H9 (cell line): ENCODE data around the gene PLA2G5. TPM values are rescaled to one million over a fixed set of nuclear protein-coding genes. Genes with fewer than 3 reads are reported as not detected.
A peak's percentile ranks its signal among the peaks of the same experiment; 100 is the strongest.

Experiments
- DNase-seq: peaks from one replicate; pipeline ENCODE4 v3.0.0-alpha.2; 2017
- H2AFZ ChIP-seq: one replicate; pipeline ENCODE4 v1.6.1; 2013; ENCODE audit warnings: mild to moderate bottlenecking, low read length, control low read depth, moderate library complexity
- H2AK5ac ChIP-seq: 2 replicates; pipeline ENCODE4 v1.6.1; 2013; ENCODE audit warnings: low read length, control low read depth, mixed read lengths; ENCODE audit not compliant: insufficient read length
- H2BK120ac ChIP-seq: one replicate; pipeline ENCODE4 v1.6.1; 2013; ENCODE audit warnings: low read depth, mild to moderate bottlenecking, low read length, control low read depth, inconsistent platforms; ENCODE audit not compliant: poor library complexity, severe bottlenecking
- H2BK12ac ChIP-seq: 2 replicates; pipeline ENCODE4 v1.6.1; 2013; ENCODE audit warnings: low read length, control low read depth, mixed read lengths, low read depth; ENCODE audit not compliant: insufficient read length
- H2BK15ac ChIP-seq: 2 replicates; pipeline ENCODE4 v1.6.1; 2013; ENCODE audit warnings: low read depth, low read length, control low read depth
- H2BK20ac ChIP-seq: one replicate; pipeline ENCODE4 v1.6.1; 2013; ENCODE audit warnings: low read depth, mild to moderate bottlenecking, low read length, control low read depth, inconsistent platforms; ENCODE audit not compliant: poor library complexity, severe bottlenecking
- H2BK5ac ChIP-seq: 2 replicates; pipeline ENCODE4 v1.6.1; 2013; ENCODE audit warnings: low read length, control low read depth, mixed read lengths; ENCODE audit not compliant: insufficient read length
- H3K14ac ChIP-seq: 2 replicates; pipeline ENCODE4 v1.6.1; 2013; ENCODE audit warnings: low read length, control low read depth; ENCODE audit not compliant: insufficient read depth
- H3K18ac ChIP-seq: 2 replicates; pipeline ENCODE4 v1.6.1; 2013; ENCODE audit warnings: low read depth, mild to moderate bottlenecking, mixed read lengths, low read length, control low read depth; ENCODE audit not compliant: insufficient read length
- H3K23ac ChIP-seq: 2 replicates; pipeline ENCODE4 v1.6.1; 2013; ENCODE audit warnings: low read length, control low read depth, mixed read lengths, low read depth; ENCODE audit not compliant: insufficient read length
- H3K23me2 ChIP-seq: 2 replicates; pipeline ENCODE4 v1.6.1; 2013; ENCODE audit warnings: low read depth, mild to moderate bottlenecking, mixed read lengths, low read length, control low read depth; ENCODE audit not compliant: insufficient read length, poor library complexity, severe bottlenecking
- H3K27ac ChIP-seq: 2 replicates; pipeline ENCODE4 v1.5.1; 2013; ENCODE audit warnings: low read length, control low read depth, mixed read lengths, low read depth; ENCODE audit not compliant: insufficient read length
- H3K27me3 ChIP-seq: 2 replicates; pipeline ENCODE4 v1.6.1; 2013; ENCODE audit warnings: low read length, control low read depth, inconsistent platforms; ENCODE audit not compliant: insufficient read depth
- H3K4ac ChIP-seq: 2 replicates; pipeline ENCODE4 v1.6.1; 2013; ENCODE audit warnings: low read depth, mild to moderate bottlenecking, control low read depth, inconsistent platforms, low read length, moderate library complexity
- H3K4me1 ChIP-seq: 2 replicates; pipeline ENCODE4 v1.6.1; 2013; ENCODE audit warnings: low read length, control low read depth, inconsistent platforms; ENCODE audit not compliant: insufficient read depth
- H3K4me2 ChIP-seq: 2 replicates; pipeline ENCODE4 v1.6.1; 2013; ENCODE audit warnings: low read length, control low read depth, mixed read lengths; ENCODE audit not compliant: insufficient read length, insufficient read depth
- H3K56ac ChIP-seq: 2 replicates; pipeline ENCODE4 v1.6.1; 2013; ENCODE audit warnings: low read depth, mild to moderate bottlenecking, mixed read lengths, low read length, control low read depth; ENCODE audit not compliant: insufficient read length
- H3K79me1 ChIP-seq: 2 replicates; pipeline ENCODE4 v1.6.1; 2013; ENCODE audit warnings: low read depth, mild to moderate bottlenecking, moderate library complexity, low read length, control low read depth, inconsistent platforms; ENCODE audit not compliant: insufficient read depth, poor library complexity, severe bottlenecking
- H3K79me2 ChIP-seq: 2 replicates; pipeline ENCODE4 v1.6.1; 2013; ENCODE audit warnings: low read length, control low read depth, inconsistent platforms; ENCODE audit not compliant: insufficient read depth
- H3K9ac ChIP-seq: 2 replicates; pipeline ENCODE4 v1.6.1; 2013; ENCODE audit warnings: low read length, control low read depth, mixed read lengths; ENCODE audit not compliant: insufficient read length; ENCODE audit errors: extremely low read depth
- H3K9me3 ChIP-seq: one replicate; pipeline ENCODE4 v1.6.1; 2013; ENCODE audit warnings: low read depth, low read length, inconsistent platforms; ENCODE audit not compliant: control insufficient read depth
- H3T11ph ChIP-seq: one replicate; pipeline ENCODE4 v1.6.1; 2013; ENCODE audit warnings: mild to moderate bottlenecking, low read length, control low read depth, inconsistent platforms
- H4K20me1 ChIP-seq: one replicate; pipeline ENCODE4 v1.6.1; 2013; ENCODE audit not compliant: control insufficient read depth, insufficient read length, insufficient read depth
- H4K5ac ChIP-seq: 2 replicates; pipeline ENCODE4 v1.6.1; 2013; ENCODE audit warnings: low read depth, mild to moderate bottlenecking, mixed read lengths, low read length, control low read depth; ENCODE audit not compliant: insufficient read length
- H4K8ac ChIP-seq: replicated peaks from 2 replicates; pipeline ENCODE4 v1.6.1; 2013; ENCODE audit warnings: low read length, control low read depth, mixed read lengths, low read depth; ENCODE audit not compliant: insufficient read length
- H4K91ac ChIP-seq: 2 replicates; pipeline ENCODE4 v1.6.1; 2013; ENCODE audit warnings: low read depth, mild to moderate bottlenecking, moderate library complexity, mixed read lengths, low read length, control low read depth; ENCODE audit not compliant: insufficient read length
- H3K27ac Mint-ChIP-seq, 3 experiments: 2 replicates in 2 of 3; 3 replicates in 1 of 3; pipeline ENCODE4 v1.8.0; 2020 to 2021; ENCODE audit warnings: mixed read lengths in 3 of 3, mild to moderate bottlenecking in 1 of 3, moderate library complexity in 1 of 3
- H3K27me3 Mint-ChIP-seq: 2 replicates; pipeline ENCODE4 v1.8.0; 2021; ENCODE audit warnings: low read depth, mild to moderate bottlenecking, moderate library complexity, mixed read lengths
- H3K36me3 Mint-ChIP-seq, 3 experiments: 2 replicates in 2 of 3; 3 replicates in 1 of 3; pipeline ENCODE4 v1.8.0; 2020 to 2021; ENCODE audit warnings: low read depth in 3 of 3, mixed read lengths in 3 of 3; ENCODE audit not compliant: insufficient read depth in 1 of 3
- H3K4me1 Mint-ChIP-seq, 2 experiments: 2 replicates each; pipeline ENCODE4 v1.8.0; 2020; ENCODE audit warnings: mixed read lengths in 2 of 2
- H3K4me3 Mint-ChIP-seq, 2 experiments: 2 replicates in 1 of 2; 3 replicates in 1 of 2; pipeline ENCODE4 v1.8.0; 2020 to 2021; ENCODE audit warnings: mild to moderate bottlenecking in 2 of 2, mixed read lengths in 2 of 2, moderate library complexity in 1 of 2
- H3K9me3 Mint-ChIP-seq, 2 experiments: 2 replicates in 1 of 2; 3 replicates in 1 of 2; pipeline ENCODE4 v1.8.0; 2020; ENCODE audit warnings: mild to moderate bottlenecking in 2 of 2, mixed read lengths in 2 of 2, moderate library complexity in 1 of 2
- WGBS: extraction: QIAGEN DNeasy Blood & Tissue Kit; methylation state at CpG from one replicate; pipeline ENCODE4 v1.1.7; 2013; ENCODE audit warnings: missing lambda C conversion rate, low lambda C conversion rate, mixed read lengths; ENCODE audit not compliant: insufficient read length; ENCODE audit errors: extremely low coverage; 5-methylcytosine and 5-hydroxymethylcytosine counted together
- total RNA-seq: library from RNA; stranded (reverse); gene quantifications from 2 replicates; pipeline ENCODE4 v1.2.1, GENCODE V29; 2021
- TF ChIP-seq, protein P1 (sequence below): fragments of 200-600 bp; sonication (generic); conservative IDR thresholded peaks from 3 replicates; pipeline ENCODE4 v1.8.0; 2021; ENCODE audit warnings: antibody characterized with exemption, mild to moderate bottlenecking

The PLA2G5 gene
- total RNA-seq, 1 experiment from 2014 or later: not detected

DNA sequence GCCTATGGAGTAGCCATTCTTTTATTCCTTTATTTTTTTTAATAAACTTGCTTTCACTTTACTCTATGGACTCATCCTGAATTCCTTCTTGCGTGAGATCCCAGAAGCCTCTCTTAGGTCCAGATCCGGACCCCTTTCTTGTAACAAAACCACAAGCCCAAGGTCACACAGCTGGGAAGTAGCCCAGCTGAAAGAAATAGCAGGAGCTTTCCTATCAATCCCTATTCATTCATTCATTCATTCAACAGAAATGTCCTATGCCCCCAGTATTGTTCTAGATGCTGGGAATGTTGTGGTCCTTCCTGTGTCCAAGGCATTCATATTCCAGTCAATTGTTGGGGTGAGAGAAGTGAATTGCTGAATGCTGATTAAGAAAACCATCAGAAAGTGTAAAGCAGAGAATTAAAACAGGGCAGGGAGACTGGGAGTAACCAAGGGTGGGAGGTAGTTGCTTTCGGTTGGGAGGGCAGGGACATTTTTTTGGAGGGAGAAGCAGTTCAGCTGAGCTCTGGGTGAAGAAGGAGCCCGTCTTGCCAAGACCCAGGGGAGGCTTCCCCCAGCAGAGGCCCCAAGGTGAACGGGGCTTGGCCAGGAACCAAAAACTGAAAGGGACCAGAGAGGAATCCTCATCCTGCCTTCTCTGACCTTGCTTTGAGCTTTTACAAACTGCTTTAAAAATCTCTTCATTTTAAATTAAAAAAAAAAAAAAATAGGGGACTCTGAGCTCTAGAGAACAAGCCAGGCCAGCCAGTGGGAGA lies 38.6 kb downstream of the PLA2G5 start:
- no peak overlapping the region for H3K27ac ChIP-seq
- no peak overlapping the region for H4K91ac ChIP-seq
- WGBS: no CpG with 5 or more reads among the region's 5 CpGs
- H4K20me1 ChIP-seq: no peaks in the 10 kb centered on the region
- no peak overlapping the region for H3K9ac ChIP-seq
- no peak overlapping the region for H2BK12ac ChIP-seq
- H3K23me2 ChIP-seq: peaks cover 4% of the 10 kb centered on the region
- H3K79me1 ChIP-seq: no peaks in the 10 kb centered on the region
- H3K36me3 Mint-ChIP-seq: peaks cover 0 to 1% (median 0%) of the 10 kb centered on the region in 3 experiments; a peak in 1 of 7 replicates
- H3K4me1 Mint-ChIP-seq: peaks cover 11 to 12% of the 10 kb centered on the region in 2 experiments
- H3T11ph ChIP-seq: no peak overlapping the region
- no peak overlapping the region for H3K4me2 ChIP-seq
- no peak overlapping the region for H4K5ac ChIP-seq
- H2BK20ac ChIP-seq: no peak overlapping the region
- TF ChIP-seq, protein P1, sequence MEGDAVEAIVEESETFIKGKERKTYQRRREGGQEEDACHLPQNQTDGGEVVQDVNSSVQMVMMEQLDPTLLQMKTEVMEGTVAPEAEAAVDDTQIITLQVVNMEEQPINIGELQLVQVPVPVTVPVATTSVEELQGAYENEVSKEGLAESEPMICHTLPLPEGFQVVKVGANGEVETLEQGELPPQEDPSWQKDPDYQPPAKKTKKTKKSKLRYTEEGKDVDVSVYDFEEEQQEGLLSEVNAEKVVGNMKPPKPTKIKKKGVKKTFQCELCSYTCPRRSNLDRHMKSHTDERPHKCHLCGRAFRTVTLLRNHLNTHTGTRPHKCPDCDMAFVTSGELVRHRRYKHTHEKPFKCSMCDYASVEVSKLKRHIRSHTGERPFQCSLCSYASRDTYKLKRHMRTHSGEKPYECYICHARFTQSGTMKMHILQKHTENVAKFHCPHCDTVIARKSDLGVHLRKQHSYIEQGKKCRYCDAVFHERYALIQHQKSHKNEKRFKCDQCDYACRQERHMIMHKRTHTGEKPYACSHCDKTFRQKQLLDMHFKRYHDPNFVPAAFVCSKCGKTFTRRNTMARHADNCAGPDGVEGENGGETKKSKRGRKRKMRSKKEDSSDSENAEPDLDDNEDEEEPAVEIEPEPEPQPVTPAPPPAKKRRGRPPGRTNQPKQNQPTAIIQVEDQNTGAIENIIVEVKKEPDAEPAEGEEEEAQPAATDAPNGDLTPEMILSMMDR: no peak
- no peak overlapping the region for H3K56ac ChIP-seq
- peak overlapping the region in 1 of 3 experiments; percentile 23; a peak in 1 of 7 replicates for H3K27ac Mint-ChIP-seq
- no peaks in the 10 kb centered on the region for H3K27me3 ChIP-seq
- peaks cover 2% of the 10 kb centered on the region; the same call in 1 of the 2 replicates for H3K4me1 ChIP-seq
- H4K8ac ChIP-seq: no peak overlapping the region
- no peak overlapping the region for H2AFZ ChIP-seq
- H3K4me3 Mint-ChIP-seq: no peak overlapping the region
- no peak overlapping the region for H3K18ac ChIP-seq
- H2BK15ac ChIP-seq: no peak overlapping the region
- H2AK5ac ChIP-seq: no peak overlapping the region
- H3K9me3 ChIP-seq: no peaks in the 10 kb centered on the region
- H3K23ac ChIP-seq: no peak overlapping the region
- no peak overlapping the region for H3K14ac ChIP-seq
- H3K4ac ChIP-seq: no peak overlapping the region
- H3K9me3 Mint-ChIP-seq: peaks cover 8 to 14% of the 10 kb centered on the region in 2 experiments
- no peak overlapping the region for H2BK5ac ChIP-seq
- DNase-seq: no peak
- H3K79me2 ChIP-seq: no peaks in the 10 kb centered on the region
- H3K27me3 Mint-ChIP-seq: peaks cover 6% of the 10 kb centered on the region; the same call in 1 of the 2 replicates
- H2BK120ac ChIP-seq: no peak overlapping the region
